GM18498 (cell line): ENCODE data around the gene KANSL1L.
"Not testable (repeated sequence)": the region's sequence is repeated elsewhere in the genome, so short reads cannot be mapped to it uniquely, and the experiment has no call there.

Source experiments
- ATAC-seq: cut with Tn5 transposase; IDR thresholded peaks from one replicate; pipeline ENCODE4 v1.9.1; 2021; ENCODE audit warnings: mild to moderate bottlenecking, moderate library complexity; ENCODE audit not compliant: unreplicated experiment

Gene KANSL1L

GRCh38 chr2:210171309-210172218 lies at the start of gene KANSL1L:
TSS of gene KANSL1L (minus strand) at chr2:210171409. CDS start at chr2:210154582, 16,827 bp downstream.
- ATAC-seq = peak; percentile 80

DNA sequence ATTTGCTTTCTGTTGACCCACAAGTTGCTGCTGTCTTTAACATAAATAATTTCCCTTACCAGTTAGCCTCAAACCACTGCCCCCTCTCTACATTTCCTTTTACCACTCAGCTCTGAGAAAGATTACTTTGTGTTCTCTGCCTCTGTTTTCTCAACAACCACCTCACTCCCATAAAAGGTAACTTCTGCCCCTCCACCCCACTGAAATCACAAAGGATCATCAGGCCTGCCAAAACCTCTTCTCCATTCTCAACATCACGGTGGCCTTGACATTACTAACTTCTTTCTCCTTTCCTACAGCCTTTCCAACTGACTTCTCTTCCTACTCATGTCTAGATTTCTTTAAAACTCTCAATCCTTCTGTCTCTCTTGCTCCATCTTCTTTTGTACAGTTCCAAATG lies 43.9 kb upstream of the KANSL1L start:
- ATAC-seq = no peak

- ATAC-seq = no peak
Measured at GRCh38 chr2:210210185-210210584, 39.0 kb upstream of the KANSL1L start.

- ATAC-seq = no peak
Measured at GRCh38 chr2:210207929-210208328, 36.7 kb upstream of the KANSL1L start.

- ATAC-seq = no peak
Measured at GRCh38 chr2:210203558-210203957, 32.3 kb upstream of the KANSL1L start.

DNA sequence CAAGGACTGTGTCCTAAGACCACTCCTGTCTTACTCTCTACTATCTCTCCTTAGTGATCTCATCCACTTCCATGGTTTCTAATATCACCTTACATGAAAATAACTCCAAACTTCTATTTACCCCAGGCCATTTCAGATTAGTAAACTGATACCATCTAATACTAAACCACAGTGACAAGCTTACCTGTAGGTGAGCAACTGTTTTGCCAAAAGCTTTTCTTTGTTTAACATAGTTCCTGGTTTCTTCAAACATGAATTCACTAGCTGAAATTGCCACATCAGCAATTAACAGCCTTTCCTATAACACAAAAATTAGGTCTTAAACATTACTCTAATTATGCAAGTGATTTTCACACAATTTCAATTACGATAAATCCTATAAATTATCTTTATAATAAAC lies 31.9 kb upstream of the KANSL1L start:
- no peak for ATAC-seq

DNA sequence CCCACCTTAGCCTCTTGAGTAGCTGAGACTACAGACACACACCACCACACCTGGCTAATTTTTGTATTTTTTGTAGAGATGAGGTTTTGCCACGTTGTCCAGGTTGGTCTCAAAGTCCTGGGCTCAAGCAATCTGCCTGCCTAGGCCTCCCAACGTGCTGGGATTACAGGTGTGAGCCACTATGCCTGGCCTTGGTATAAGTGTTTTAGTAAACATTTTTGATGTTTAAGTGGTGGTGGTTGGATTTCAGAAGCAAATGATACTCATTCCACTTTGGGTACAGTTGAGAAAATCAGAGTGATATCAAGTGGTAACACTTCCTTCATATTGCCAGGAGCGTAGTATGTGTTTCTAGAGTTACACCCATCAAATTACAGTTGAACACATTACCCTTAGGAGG lies 28.6 kb upstream of the KANSL1L start:
- no peak for ATAC-seq

DNA sequence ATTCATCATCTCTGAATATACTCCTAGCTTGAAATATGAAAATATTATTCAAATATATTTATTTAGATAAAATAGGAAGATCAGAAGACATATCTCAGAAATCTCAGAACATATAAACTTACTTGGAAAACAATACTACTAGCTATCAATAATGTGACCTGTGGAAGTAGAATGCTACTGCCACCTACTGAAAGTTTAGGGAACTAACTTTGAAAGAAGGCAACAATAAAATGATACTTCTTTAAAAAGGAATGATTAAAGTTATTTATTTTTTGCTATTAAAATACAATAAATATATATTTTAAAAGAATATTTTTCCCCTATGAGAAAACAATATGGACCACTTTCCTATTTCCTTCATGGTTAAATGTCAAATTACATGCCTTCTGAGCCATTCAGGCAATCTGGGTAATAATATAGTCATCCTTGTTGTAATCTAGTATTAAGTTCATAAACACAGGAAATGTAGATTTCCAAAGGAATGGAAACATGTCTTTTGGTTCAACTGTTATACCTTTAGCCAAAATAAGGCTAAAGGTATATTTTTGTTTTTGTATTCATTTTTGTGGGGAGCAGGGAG lies 28.1 kb upstream of the KANSL1L start:
- peak; percentile 56 for ATAC-seq

GRCh38 chr2:210198326-210198725 lies 27.1 kb upstream of the KANSL1L start:
- ATAC-seq = no peak

DNA sequence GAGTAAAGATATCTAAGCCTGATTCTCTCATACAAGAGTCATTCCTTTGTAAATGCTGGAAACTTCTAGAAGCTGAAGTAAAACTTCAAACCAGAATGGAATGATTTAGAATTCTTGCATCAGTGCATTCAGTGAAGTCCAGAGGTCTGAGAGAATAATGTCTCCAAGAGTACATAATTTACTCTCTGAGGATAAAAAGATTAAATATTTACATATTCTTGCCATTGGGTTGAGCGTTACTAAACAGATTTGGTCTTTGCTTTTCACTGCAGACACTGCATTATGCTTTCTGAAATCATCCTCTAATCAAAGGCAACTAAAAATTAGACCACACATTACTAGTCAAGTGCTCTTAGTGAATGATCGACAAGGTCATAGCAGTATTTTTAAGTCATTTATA lies 26.5 kb upstream of the KANSL1L start:
- ATAC-seq = no peak

GRCh38 chr2:210195101-210195852 lies 24.1 kb upstream of the KANSL1L start:
- peak; percentile 50 for ATAC-seq

DNA sequence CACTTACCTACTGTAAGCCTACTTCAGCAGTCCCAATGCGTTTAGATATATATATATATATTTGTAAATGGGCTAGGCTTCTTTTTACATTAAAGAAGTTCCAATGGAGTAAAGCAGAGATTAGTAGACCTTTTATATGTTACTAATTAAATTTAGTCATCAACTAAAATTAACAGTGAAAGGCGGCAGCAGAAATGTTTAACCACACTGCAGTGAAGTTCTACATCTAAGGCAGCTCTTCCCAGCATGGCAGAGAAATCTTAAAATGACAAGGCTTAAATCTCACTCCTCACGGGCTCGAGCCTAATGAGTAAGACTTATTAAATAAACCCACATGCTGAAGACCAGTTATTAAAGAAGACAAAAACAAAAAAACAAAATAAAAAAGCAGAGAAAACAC lies 19.1 kb upstream of the KANSL1L start:
- peak; percentile 32 for ATAC-seq

GRCh38 chr2:210189452-210190138 lies 18.4 kb upstream of the KANSL1L start:
- ATAC-seq = peak; percentile 53

DNA sequence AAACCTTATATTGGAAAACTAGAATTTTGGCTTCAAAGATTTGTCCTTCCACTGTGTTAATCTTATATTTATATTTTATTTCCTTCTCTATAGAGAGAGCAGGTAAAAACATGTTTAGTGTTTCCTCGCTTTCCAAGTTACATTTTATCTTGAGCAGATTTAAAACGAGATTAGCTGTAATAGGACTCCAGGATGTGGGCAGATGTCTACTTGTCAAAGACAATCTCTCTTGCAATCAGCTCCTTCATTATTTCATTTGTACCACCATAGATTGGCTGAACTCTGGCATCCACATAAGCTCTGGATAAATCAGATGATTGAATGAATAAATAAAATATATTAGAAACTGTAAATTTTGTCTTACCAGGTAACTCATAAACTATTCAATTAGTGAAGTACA lies 17.5 kb upstream of the KANSL1L start:
- no peak for ATAC-seq

DNA sequence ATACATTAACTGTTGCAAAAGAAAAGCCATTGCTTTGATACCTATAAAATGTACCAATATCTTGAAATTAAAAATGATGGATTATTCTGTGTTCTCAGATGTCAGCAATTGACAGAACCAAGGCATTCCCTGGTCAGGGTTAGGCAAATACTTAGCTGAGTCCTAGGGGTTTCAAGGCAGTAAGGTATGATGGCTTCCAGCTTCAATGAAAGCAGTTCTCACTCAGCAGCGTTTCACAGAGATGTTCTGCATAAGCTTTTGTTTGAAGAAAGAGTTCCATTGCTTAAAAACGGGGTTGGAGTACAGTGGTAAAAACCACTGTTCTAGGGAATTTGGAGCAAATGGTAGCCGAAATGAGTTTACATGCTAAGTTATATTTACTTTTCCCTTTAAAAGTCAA lies 17.0 kb upstream of the KANSL1L start:
- no peak for ATAC-seq

DNA sequence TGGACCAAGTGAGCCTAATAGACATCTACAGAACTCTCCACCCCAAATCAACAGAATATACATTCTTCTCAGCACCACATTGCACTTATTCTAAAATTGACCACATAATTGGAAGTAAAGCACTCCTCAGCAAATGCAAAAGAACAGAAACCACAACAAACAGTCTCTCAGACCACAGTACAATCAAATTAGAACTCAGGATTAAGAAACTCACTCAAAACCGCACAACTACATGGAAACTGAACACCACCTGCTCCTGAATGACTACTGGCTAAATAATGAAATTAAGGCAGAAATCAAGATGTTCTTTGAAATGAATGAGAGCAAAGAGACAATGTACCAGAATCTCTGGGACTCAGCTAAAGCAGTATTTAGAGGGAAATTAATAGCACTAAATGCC lies 12.7 kb upstream of the KANSL1L start:
- not testable (repeated sequence) for ATAC-seq

DNA sequence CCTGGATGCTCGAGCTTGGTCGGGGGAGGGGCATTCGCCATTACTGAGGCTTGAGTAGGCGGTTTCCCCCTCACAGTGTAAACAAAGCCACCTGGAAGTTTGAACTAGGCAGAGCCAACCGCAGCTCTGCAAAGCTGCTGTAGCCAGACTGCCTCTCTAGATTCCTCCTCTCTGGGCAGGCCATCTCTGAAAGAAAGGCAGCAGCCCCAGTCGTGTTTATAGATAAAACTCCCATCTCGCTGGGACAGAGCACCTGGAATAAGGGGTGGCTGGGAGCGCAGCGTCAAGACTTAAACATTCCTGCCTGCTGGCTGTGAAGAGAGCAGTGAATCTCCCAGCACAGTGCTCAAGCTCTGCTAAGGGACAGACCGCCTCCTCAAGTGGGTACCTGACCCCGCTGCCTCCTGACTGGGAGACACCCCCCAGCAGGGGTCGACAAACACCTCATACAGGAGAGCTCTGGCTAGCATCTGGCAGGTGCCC lies 10.4 kb upstream of the KANSL1L start:
- not testable (repeated sequence) for ATAC-seq

DNA sequence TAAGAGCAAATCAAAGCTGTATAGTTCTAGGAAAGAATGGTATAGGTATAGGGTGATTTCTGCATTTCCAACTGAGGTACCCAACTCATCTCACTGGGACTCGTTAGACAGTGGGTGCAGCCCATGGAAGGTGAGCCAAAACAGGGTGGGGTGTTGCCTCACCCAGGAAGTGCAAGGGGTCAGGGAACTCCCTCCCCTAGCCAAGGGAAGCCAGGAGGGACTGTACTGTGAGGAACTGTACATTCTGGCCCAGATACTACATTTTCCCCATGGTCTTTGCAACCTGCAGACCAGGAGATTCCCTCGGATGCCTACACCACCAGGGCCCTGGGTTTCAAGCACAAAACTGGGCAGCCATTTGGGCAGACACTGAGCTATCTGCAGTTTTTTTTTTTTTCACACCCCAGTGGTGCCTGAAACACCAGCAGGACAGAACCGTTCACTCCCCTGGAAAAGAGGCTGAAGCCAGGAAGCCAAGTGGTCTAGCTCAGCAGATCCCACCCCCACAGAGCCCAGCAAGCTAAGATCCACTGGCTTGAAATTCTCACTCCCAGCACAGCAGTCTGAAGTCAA lies 9.9 kb upstream of the KANSL1L start:
- not testable (repeated sequence) for ATAC-seq

GRCh38 chr2:210180477-210180876 lies 9.3 kb upstream of the KANSL1L start:
- no peak for ATAC-seq

GRCh38 chr2:210179351-210179990 lies 8.3 kb upstream of the KANSL1L start:
- ATAC-seq = no peak
